HG02571 (cell line): ENCODE data around the gene EXD2.
"Not testable (repeated sequence)": the region's sequence is repeated elsewhere in the genome, so short reads cannot be mapped to it uniquely, and the experiment has no call there.

ENCODE experiments used
- ATAC-seq: cut with Tn5 transposase; IDR thresholded peaks from one replicate; pipeline ENCODE4 v1.9.1; 2021; ENCODE audit warnings: mild to moderate bottlenecking, moderate library complexity; ENCODE audit not compliant: unreplicated experiment

Gene EXD2

DNA sequence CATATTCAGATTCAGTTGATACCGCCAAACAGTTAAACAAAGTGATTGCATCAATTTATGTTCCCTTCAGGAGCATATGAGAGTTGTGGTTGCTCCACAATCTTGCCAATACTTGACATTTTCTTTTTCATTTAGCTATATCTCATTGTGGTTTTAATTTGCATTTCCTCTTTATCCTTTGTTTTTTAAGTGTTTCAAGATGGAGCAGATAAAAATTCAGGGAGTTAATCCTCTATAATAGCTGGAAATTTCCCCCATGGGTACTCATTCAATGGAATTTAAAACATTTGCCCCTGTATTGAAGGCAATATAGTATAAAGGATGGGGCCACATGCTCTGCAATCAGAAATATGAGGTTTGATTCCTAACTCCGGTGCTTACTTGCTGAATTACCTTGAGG, 1.1 kb upstream of the EXD2 start:
- ATAC-seq = no peak

DNA sequence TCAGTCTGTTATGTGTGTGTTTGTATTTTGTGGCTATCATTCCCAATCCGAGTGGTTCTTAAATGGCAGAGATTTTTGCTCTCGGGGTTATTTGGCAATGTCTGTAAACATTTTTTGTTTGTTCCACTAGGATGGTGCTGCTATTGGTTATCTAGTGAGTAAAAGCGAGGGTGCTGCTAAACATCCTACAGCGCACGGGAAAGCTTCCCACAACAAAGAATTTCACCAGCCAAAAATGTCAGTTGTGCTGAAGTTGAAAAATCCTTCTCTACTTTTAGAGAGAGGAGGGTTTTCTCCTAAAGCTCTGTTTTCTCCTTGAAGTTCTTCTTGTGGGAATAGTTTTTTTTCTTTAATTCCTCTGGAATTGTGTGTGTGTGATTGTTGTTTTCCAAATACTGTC, 2.4 kb downstream of the EXD2 start:
- ATAC-seq = no peak

DNA sequence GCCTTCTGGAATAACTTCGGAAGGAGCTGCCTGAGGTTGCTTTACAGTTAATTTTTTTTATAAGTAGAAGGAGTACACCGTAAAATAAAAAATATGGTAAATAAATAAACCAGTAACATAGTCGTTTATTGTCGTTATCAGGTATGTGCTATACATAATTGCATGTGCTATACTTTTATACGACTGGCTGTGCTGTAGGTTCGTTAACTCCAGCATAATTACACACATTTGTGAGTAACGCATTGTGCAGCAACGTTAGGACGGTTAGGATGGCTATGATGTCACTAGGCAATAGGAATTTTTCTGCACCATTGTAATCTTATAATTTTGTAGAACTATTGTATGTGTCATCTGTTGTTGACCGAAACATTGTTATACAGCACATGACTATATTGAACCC, 8.5 kb downstream of the EXD2 start:
- ATAC-seq = no peak

DNA sequence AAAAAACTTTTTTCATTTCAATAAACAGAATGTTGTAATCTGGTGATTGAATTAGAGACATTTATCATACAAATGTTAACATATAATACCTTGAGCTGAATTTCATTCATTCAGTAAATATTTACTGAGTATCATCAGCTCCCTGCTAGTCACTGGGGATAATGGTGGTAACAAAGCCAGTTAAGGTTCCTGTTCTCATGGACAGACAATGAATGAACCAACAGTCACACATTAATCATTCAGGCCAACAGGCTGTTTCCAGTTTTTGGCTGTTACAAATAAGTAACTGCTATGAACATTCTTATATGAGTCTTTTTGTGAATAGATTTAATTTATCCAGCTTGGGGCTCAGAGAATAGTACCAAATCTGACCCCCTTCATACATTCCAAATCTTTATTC, 13.5 kb downstream of the EXD2 start:
- ATAC-seq = no peak

DNA sequence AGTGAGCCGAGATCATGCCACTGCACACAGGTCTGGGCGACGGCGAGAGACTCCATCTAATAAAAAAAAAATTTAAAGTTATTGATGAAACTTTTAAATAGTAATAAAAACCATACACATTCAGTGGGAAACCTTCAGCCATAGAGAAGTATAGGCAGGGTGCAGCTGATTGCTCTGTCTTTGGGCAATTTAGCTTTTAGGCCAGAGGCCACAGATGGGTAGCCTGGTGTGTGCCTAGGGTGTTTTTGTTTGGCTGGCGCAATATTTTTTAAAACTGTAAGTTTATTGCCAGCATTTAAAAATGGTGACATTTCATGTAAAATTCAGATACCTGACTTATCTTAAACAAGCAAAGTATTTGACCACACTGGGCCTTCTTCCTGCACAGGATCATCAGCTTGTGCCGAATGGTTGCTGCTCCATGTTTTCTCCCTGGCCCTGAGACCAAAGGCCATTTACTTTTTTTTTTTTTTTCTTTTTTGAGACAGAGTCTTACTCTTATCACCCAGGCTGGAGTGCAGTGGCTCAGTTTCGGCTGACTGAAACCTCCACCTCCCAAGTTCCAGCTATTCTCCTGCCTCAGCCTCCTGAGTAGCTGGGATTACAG, 16.2 kb downstream of the EXD2 start:
- ATAC-seq = no peak

DNA sequence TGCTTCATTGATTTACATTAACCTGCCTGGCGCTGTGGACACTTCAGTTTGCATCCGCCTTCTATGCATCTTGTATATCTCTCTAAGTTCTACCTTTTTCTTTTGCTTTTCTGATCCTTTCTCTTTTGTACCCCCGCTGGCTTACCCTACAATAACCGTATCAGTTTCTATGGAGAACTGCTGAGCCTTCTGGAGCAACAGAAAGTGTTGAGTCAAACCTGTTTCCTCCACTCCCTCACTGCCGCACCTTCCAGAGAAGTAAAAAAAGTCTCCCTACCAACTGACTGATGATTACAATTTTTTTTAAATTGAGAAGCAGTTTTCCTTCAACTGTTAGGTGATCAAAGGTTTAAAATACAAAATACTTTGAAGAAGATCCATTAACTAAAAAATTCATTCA, 17.4 kb downstream of the EXD2 start:
- no peak for ATAC-seq

DNA sequence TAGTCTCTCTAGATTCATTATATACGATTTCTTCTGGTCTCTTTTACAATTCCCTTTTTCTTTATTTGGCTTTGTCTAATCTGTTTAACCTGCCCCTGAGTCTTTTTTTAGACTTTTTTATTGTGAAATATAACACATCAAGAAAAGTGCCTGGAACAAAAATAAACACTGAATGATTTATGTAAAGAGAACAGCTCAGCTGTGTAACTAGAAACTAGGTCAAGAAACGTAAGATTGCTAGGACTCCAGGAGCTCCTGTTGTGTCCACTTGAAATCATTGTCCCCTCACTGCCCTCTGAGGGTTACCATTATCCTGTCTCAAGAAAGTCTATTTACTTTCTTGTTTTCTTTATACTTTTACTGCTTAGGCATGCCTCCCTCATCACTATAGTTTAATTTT, 23.1 kb downstream of the EXD2 start:
- no peak for ATAC-seq

DNA sequence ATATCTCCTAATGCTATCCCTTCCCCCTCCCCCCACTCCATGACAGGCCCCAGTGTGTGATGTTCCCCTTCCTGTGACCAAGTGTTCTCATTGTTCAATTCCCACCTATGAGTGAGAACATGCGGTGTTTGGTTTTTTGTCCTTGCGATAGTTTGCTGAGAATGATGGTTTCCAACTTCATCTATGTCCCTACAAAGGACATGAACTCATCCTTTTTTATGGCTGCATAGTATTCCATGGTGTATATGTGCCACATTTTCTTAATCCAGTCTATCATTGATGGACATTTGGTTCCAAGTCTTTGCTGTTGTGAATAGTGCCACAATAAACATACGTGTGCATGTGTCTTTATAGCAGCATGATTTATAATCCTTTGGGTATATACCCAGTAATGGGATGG, 26.4 kb downstream of the EXD2 start:
- not testable (repeated sequence) for ATAC-seq

DNA sequence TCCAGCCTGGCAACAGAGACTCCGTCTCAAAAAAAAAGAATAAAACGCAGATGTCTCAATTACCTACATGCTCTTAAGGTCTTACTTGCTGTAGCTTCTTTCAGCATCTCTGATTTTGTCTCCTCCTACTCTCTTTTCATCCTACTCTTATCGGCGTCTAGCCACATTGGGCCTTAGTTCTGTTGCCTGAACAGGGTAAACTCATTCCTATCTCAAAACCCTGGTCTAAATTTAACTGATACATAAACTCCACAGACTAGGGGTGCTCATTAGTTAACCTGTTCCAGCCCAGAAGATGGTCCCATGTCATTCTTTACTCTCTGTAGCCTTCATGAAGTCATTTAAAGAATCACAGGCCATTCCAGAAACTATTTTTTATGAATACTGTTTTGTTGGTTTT, 33.6 kb downstream of the EXD2 start:
- no peak for ATAC-seq

DNA sequence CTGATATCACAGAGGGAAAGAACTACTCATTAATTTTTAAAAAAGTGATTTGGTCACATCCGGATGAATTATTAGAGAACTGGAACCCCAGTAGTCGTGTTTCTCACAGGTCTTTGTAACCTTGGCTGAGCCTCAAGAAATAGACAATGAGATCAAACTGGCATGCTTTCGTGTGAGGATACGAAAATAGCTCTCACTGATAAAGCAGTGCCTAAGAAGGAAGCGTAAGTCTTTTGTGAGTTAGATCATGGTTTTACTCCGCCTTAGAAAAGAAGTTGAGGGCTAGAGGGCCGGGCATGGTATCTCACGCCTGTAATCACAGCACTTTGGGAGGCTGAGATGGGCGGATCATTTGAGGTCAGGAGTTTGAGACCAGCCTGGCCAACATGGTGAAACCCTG, 34.9 kb downstream of the EXD2 start:
- ATAC-seq = no peak

DNA sequence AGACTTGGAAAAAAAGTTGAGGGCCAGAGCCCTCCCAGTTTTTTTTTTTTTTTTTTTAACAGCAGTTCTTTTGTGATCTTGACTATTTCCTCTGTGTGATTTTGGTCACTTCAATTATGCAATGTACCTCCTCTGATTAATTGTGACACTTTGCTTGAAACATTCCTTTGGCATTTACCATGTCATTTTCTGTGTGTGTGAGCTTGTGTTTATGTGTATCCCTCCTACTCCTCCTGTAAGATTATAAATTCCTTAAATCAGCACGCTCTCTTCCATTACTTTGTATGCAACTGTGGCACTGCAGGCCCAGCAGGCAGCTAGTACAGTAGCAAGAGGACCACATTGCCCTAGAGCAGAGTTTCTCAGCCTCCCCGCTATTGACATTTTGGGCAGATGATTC, 35.4 kb downstream of the EXD2 start:
- ATAC-seq = no peak

DNA sequence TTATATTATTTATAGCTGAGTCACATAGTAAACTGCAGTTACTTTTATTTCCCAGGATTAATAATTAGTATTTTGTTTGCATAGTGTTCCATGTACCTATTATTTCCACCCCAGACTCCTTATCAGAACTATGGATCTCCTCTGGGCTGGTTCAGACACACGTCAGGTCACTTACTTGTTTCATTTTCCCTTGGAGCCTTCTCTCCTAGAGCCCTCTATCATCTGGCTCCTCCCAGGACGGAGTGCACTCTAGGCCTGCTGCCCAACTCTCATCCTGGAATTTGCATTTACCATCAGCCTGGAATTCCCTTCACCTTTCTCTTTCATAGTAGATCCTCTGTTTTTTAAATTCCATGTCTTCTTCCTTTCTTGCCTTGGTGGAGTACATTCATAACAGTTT, 40.2 kb downstream of the EXD2 start:
- ATAC-seq = no peak

DNA sequence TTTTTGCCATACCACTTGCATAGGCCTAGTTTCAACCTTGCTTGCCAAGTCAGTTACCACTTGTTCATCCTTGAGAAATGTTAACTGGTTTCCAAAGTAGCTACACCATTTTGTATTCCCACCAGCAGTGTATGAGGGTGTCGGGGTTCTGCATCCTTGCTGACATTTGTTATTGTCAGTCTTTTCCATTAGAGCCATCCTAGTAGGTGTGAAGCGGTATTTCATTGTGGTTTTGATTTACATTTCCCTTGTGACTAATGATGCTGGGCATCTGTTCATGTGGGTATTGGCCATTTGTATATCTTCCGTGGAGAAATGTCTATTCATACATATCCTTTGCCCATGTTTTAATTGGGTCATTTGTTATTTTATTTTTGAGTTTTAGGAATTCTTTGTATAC, 41.1 kb downstream of the EXD2 start:
- no peak for ATAC-seq

DNA sequence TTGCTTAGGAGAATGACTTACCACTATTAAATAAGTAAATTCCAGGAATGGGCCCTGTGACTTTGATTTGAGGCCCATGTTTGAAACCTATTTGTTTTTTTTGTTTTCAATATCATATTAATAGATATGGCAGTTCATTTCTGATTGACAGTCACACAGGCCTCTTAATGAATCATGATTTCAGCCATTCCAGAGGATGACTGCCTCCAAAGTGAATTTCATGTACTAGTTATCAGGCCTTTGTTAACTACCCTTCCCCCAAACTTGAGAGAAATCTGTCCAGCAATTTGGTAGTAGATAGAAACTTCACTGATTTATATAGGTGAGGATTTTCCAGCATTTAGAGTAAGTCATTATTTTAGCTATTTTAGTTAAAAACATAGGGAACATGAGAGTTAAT, 42.8 kb downstream of the EXD2 start:
- ATAC-seq = no peak

DNA sequence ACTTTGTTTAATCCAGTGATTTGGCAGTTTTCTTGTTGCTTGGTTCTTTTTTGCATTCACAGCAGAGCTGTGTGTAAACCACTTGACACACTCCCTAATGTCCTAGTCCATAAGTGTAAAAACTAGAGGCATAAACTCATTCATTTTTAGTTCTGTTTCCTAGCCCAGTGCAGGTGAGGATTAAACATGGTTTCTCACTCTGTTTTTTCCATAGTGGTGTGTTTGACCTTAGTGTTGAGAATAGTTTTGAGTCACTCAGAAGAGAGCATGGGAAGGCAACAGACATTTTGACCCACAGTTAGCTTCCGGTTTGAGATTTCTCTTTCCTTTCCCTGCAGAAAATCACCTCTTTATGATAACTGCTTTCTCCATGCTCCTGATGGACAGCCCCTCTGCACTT, 44.4 kb downstream of the EXD2 start:
- no peak for ATAC-seq

DNA sequence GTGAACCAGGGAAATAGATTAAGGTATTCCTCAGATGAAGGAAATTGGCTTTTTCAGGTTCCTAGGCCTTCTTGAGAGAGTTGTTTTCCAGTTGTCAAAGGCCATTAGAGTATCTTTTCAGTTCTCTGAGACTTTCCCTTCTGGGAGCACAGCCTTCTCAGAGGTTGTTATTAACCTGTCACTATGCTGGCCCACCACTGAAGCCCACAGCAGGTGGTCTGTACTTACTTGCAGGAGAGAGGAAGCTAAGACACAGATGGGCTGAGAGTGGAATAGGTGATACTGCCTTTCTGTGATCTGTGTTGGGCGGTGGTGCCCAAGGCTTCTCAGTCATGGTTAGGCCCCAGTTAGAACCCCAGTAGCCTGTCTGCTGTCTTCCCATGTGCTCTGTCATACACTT, 45.8 kb downstream of the EXD2 start:
- no peak for ATAC-seq

DNA sequence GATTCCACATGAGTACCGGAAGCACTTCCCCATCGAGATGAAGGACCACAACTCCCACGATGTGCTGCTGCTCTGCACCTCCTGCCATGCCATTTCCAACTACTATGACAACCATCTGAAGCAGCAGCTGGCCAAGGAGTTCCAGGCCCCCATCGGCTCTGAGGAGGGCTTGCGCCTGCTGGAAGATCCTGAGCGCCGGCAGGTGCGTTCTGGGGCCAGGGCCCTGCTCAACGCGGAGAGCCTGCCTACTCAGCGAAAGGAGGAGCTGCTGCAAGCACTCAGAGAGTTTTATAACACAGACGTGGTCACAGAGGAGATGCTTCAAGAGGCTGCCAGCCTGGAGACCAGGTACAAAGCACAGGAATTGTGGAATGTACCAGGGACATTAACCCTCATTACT, 46.3 kb downstream of the EXD2 start:
- no peak for ATAC-seq

DNA sequence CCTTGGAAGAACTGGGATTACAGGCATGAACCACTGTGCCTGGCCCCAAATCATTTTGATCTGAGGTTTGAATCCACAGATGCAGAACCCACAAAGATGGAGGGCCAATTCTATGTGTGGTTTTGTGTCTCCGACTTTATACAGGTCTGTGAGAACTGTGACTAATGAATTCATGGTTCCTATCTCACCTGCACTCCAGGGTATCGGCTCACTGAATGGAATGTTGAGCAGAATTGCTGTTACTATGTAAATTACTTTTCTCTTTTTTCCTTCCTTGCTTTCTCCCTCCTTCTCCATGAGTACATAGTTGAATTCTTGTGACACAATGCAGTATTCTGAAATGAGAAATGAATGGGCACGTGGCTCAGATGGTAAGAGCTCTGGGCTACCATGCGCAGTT, 47.6 kb downstream of the EXD2 start:
- no peak for ATAC-seq

DNA sequence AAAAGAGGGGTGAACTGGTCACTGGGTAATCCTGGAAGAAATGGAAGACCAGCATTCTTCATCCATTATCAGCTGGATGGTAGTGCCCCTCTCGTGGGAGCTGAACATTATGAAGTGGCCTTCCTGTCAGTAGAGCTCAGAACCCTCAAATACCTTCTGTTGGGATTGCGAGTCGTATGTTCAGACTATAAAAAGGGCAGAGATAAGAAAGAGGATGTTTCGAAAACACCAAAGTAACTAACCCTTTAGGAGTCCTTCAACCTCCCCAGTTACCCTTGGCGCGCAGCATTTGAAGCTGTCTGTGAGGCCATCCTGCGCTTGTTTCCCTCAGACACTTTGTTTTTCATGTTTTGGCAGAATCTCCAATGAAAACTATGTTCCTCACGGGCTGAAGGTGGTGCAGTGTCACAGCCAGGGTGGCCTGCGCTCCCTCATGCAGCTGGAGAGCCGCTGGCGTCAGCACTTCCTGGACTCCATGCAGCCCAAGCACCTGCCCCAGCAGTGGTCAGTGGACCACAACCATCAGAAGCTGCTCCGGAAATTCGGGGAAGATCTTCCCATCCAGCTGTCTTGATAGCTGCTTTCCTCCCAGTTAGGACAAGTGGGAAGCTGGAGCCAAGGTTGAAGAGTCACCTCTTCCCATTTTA, 49.4 kb downstream of the EXD2 start:
- ATAC-seq = no peak

DNA sequence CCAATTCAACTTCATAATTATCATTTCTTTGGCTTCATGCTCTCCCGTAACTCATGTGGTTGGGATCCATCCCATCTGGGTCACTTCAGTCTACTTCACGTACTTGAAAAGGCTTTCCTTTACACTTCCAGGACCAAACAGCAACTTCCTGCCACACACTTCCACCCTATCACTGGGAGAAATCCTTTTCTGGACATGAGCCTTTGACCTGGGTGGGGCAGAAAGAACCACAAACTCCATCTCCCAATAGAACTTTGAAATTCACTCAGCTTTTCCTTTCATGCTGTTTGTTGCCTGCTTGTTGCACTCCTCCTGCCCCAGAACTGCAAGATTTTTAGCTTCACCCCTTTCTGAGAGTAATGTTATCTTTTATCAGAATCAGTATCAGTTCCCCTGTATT, 50.3 kb downstream of the EXD2 start:
- ATAC-seq = no peak

DNA sequence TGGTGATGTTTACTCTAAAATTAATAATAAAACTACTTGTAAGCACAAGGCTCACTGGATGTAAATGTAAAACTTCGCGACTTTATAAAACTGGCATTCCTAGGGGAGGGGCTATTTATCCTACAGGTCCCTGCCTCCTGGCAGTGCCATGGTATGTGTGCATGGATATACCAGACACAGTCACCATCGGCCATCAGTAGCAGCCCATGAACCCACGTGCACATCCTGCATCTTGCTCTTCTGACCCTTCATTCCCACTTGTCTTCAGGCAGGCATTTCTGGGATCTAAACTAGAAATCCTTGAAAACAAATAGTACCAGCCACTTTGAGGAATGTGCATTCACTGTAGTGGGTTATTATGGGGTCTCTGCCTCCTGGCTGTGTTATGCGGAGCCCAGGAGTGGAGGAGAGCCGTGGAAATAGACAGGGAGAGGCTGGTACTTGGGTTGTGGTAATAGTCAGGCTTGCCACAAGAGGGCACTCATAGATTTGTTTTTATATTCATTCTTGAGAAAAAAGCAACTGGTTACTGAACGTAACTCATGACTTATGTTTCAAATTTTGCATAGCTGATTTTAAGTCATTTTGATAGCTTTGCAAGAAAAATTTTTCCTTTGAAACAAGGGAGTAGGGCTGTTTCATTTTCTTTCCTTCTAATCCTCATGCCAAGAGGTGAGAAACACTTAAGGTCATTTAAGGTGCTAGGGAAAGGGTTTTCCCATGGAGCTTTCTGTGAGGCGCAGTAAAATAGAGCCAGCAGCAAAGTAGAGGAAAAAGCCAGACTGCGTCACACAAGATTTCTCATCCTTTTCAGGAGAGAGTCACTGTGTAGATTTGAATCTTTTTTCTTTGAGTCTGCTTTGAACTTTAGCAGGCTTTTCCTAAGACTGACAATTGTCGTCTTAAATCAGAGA, 51.3 kb downstream of the EXD2 start:
- no peak for ATAC-seq

DNA sequence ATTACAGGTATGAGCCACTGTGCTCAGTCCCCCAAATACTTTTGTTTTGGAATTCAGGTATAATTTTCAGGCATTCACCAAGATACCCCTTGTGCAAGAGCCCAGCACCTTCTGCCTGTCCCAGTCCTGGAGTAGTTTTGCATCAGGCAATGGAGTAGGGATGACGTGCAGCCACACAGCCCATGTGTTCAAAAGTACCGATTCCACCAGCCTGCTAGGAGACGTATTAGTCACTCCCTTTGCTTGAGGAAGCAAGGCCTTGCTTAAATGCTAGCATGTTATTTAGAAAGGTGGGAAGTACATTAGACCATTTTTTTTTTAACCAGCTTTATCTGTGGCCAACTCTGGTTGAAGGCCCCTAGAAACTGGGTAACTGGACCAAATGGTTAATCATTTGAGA, 53.6 kb downstream of the EXD2 start:
- no peak for ATAC-seq
